ENCODE results near the gene BARX1. TPM values are rescaled to one million over a fixed set of nuclear protein-coding genes. Genes with fewer than 3 reads are reported as not detected.

BARX1 gene
- 8.0 to 13.1 TPM (median 11.4 TPM) in 5 replicates for total RNA-seq (2022; extraction: Qiagen RNA extraction)

GRCh38 chr9:93955111-93955980, at the start of gene BARX1:
Gene BARX1, minus strand, starts transcription at chr9:93955355. Its CDS starts 209 bp downstream, at chr9:93955146.

Other genes with a start within 250 kb of the BARX1 start
- 3.3 to 5.1 TPM (median 4.1 TPM) in 5 replicates for gene PTPDC1, start 129.1 kb upstream of the BARX1 start, total RNA-seq (2022; extraction: Qiagen RNA extraction)